ENCODE data around the gene RPL7L1. TPM values are rescaled to one million over a fixed set of nuclear protein-coding genes. Genes with fewer than 3 reads are reported as not detected.

The RPL7L1 gene
- total and polyA plus RNA-seq, 2 of the 13 experiments (the other 11 are each of a cell fraction or from before 2014, with no cell fraction given) = 51.6 to 179 TPM

DNA sequence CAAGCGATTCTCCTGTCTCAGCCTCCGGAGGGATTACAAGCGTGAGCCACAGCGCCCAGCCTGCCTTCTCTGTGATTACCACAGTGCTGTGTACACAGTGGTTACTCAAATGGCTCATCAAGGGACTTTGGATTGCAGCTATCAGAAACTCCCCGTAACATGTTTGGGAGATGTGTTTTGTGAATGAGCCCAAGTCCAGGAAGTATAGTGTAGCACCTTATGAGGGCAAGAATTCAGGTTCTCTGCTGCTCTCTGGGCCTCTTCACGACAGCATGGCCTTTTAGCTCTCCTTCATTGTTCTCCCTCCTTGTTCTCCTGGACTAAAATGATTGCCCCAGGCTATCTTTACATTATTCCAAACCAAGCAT, 34.1 kb upstream of the RPL7L1 start (continued):
- TF ChIP-seq HOMEZ (CRISPR knock-in tag; IDR thresholded peaks at IDR 0.05; ENCODE audit: low read depth) (peak; percentile 84), NFYC (CRISPR knock-in tag; IDR thresholded peaks at IDR 0.05) (no peak), BCL6 (CRISPR knock-in tag; IDR thresholded peaks at IDR 0.05) (no peak), KAT8 (CRISPR knock-in tag; IDR thresholded peaks at IDR 0.05) (peak; percentile 68), ELF4 (CRISPR knock-in tag; IDR thresholded peaks at IDR 0.05; ENCODE audit: borderline replicate concordance) (0 out of 2 replicates have a peak, but pooled peaks have one; percentile 58), REPIN1 (CRISPR knock-in tag; IDR thresholded peaks at IDR 0.05; ENCODE audit: borderline replicate concordance, low read depth) (peak; percentile 83), ZNF292 (CRISPR knock-in tag; IDR thresholded peaks at IDR 0.05; ENCODE audit: borderline replicate concordance, low read depth) (peak; percentile 84; the same call in 1 of the 2 replicates), HNF4A (CRISPR knock-in tag; IDR thresholded peaks at IDR 0.05) (peak; percentile 98), MZF1 (CRISPR knock-in tag; IDR thresholded peaks at IDR 0.05; ENCODE audit: borderline replicate concordance) (no peak), AHDC1 (CRISPR knock-in tag; IDR thresholded peaks at IDR 0.05; ENCODE audit: borderline replicate concordance) (peak; percentile 25; the same call in 1 of the 2 replicates), ZNF549 (CRISPR knock-in tag; IDR thresholded peaks at IDR 0.05) (0 out of 2 replicates have a peak, but pooled peaks have one; percentile 81), RXRA (CRISPR knock-in tag; IDR thresholded peaks at IDR 0.05) (peak; percentile 57; the same call in 1 of the 2 replicates), DRAP1 (CRISPR knock-in tag; IDR thresholded peaks at IDR 0.05) (peak; percentile 66), HOXD1 (CRISPR knock-in tag; IDR thresholded peaks at IDR 0.05) (peak; percentile 73; the same call in 1 of the 2 replicates), ZNF674 (CRISPR knock-in tag; IDR thresholded peaks at IDR 0.05; ENCODE audit: low read depth) (no peak), IRF2 (CRISPR knock-in tag; IDR thresholded peaks at IDR 0.05) (peak; percentile 84), ZC3H13 (CRISPR knock-in tag; IDR thresholded peaks at IDR 0.05) (peak; percentile 54; the same call in 1 of the 2 replicates)
- TF ChIP-seq, protein P1, sequence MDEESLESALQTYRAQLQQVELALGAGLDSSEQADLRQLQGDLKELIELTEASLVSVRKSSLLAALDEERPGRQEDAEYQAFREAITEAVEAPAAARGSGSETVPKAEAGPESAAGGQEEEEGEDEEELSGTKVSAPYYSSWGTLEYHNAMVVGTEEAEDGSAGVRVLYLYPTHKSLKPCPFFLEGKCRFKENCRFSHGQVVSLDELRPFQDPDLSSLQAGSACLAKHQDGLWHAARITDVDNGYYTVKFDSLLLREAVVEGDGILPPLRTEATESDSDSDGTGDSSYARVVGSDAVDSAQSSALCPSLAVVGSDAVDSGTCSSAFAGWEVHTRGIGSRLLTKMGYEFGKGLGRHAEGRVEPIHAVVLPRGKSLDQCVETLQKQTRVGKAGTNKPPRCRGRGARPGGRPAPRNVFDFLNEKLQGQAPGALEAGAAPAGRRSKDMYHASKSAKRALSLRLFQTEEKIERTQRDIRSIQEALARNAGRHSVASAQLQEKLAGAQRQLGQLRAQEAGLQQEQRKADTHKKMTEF (CRISPR knock-in tag; IDR thresholded peaks at IDR 0.05) = peak; percentile 56; the same call in 1 of the 2 replicates
- TF ChIP-seq, protein P2, sequence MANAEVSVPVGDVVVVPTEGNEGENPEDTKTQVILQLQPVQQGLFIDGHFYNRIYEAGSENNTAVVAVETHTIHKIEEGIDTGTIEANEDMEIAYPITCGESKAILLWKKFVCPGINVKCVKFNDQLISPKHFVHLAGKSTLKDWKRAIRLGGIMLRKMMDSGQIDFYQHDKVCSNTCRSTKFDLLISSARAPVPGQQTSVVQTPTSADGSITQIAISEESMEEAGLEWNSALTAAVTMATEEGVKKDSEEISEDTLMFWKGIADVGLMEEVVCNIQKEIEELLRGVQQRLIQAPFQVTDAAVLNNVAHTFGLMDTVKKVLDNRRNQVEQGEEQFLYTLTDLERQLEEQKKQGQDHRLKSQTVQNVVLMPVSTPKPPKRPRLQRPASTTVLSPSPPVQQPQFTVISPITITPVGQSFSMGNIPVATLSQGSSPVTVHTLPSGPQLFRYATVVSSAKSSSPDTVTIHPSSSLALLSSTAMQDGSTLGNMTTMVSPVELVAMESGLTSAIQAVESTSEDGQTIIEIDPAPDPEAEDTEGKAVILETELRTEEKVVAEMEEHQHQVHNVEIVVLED (CRISPR knock-in tag; IDR thresholded peaks at IDR 0.05; ENCODE audit: borderline replicate concordance) = no peak
